MM.1S (cell line): ENCODE data around the gene TRIM8.

Experiments used
- DNase-seq: peaks from one replicate; pipeline ENCODE4 v3.0.0-alpha.2; 2015
- H2AFZ ChIP-seq: fragments of 300-600 bp; sonication (generic); 2 replicates; pipeline ENCODE4 v1.6.0; 2016; ENCODE audit warnings: antibody characterized with exemption, low read length
- H3F3A ChIP-seq: fragments of 300-600 bp; sonication (generic); 2 replicates; pipeline ENCODE4 v1.6.1; 2016; ENCODE audit warnings: mild to moderate bottlenecking, antibody characterized with exemption, low read length, moderate library complexity, mixed read lengths; ENCODE audit not compliant: insufficient read depth
- H3K27ac ChIP-seq: fragments of 300-600 bp; sonication (generic); 2 replicates; pipeline ENCODE4 v1.5.1; 2016; ENCODE audit warnings: mild to moderate bottlenecking, low read length
- H3K27me3 ChIP-seq: fragments of 300-600 bp; sonication (generic); replicated peaks from 2 replicates; pipeline ENCODE4 v1.6.0; 2016; ENCODE audit warnings: low read length; ENCODE audit not compliant: insufficient read depth
- H3K36me3 ChIP-seq: fragments of 300-600 bp; sonication (generic); replicated peaks from 2 replicates; pipeline ENCODE4 v1.6.1; 2016; ENCODE audit warnings: mild to moderate bottlenecking, low read length, mixed read lengths; ENCODE audit not compliant: insufficient read depth
- H3K4me1 ChIP-seq: fragments of 300-600 bp; sonication (generic); 2 replicates; pipeline ENCODE4 v1.6.1; 2016; ENCODE audit warnings: low read length, mixed read lengths
- H3K4me2 ChIP-seq: fragments of 300-600 bp; sonication (generic); 2 replicates; pipeline ENCODE4 v1.6.0; 2016; ENCODE audit warnings: low read depth, low read length
- H3K4me3 ChIP-seq: fragments of 300-600 bp; sonication (generic); 2 replicates; pipeline ENCODE4 v1.5.1; 2016; ENCODE audit warnings: low read length, mixed read lengths
- H3K79me2 ChIP-seq: fragments of 300-600 bp; sonication (generic); 2 replicates; pipeline ENCODE4 v1.6.1; 2016; ENCODE audit warnings: mixed run types, low read length, mixed read lengths
- H3K9ac ChIP-seq: fragments of 300-600 bp; sonication (generic); 2 replicates; pipeline ENCODE4 v1.6.1; 2016; ENCODE audit warnings: low read length, mixed read lengths
- H3K9me2 ChIP-seq: fragments of 300-600 bp; sonication (generic); replicated peaks from 2 replicates; pipeline ENCODE4 v1.6.1; 2016; ENCODE audit warnings: mild to moderate bottlenecking, low read length, mixed read lengths; ENCODE audit not compliant: insufficient read depth
- H3K9me3 ChIP-seq: fragments of 300-600 bp; sonication (generic); replicated peaks from 2 replicates; pipeline ENCODE4 v1.6.1; 2016; ENCODE audit warnings: mild to moderate bottlenecking, low read length, mixed read lengths; ENCODE audit not compliant: insufficient read depth
- H4K20me1 ChIP-seq: fragments of 300-600 bp; sonication (generic); 2 replicates; pipeline ENCODE4 v1.6.1; 2016; ENCODE audit warnings: mild to moderate bottlenecking, low read length, moderate library complexity, mixed read lengths; ENCODE audit not compliant: insufficient read depth
- EZH2 ChIP-seq: fragments of 300-600 bp; sonication (generic); optimal IDR thresholded peaks from 2 replicates; pipeline ENCODE3; 2017; ENCODE audit warnings: low read depth, mild to moderate bottlenecking, antibody characterized with exemption, low read length, mixed read lengths
- EZH2phosphoT487 ChIP-seq: fragments of 300-600 bp; sonication (generic); IDR thresholded peaks from 2 replicates; pipeline ENCODE4 v1.6.1; 2018; ENCODE audit warnings: antibody characterized with exemption, low read length
- TF ChIP-seq, protein P1 (sequence below): fragments of 300-600 bp; sonication (generic); IDR thresholded peaks from 2 replicates; pipeline ENCODE4 v1.5.1; 2016; ENCODE audit warnings: antibody characterized with exemption, low read length, mixed read lengths

TRIM8 gene

DNA sequence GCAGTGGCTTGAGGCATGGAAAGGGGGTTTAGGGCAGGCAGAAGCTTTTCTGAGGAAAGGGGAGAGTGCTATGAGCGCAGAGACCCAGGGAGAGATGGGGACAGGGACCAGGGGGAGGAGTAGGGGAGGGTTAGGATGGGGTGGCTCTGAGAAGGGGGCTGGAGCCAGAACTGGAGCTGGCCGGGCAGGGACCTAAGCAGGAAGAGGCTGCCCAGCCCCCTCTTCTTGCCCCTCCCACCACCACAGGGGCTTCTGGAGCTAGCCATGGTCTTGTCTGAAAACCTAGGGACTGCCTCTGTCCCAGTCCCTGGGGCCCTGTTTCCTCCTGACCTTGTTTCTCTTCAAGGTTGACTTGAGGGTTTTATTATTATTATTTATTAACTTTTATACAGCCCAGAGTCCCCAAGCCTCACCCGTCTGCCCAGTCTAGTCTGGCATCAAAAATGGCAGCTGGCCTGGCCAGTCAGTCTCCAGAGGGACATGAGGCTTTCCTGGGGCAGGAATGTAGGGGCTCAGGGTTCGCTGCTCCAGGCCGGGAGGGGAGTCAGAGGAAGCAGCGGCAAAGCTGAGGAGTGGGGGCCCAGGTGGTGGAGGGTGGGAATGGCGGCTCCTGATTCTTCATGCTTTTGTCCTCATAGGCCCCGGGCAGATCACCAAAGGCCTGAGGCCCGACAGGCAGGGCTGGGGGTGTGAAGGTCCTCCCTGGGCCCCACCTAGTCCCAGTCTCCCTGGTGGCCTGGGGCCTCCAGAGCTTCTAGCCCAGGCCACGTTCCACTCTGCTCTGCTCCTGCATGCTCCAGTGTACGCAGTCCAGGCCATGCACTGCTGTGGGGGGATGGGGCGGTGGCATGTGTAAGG, 5.7 kb downstream of the TRIM8 start:
- Histone ChIP-seq H3K4me1 (peaks cover 57% of the 10 kb centered on the region), H3K9me2 (no peaks in the 10 kb centered on the region), H3K9me3 (no peaks in the 10 kb centered on the region), H3K27ac (no peak overlapping the region), H3K4me2 (no peak overlapping the region), H3K27me3 (no peaks in the 10 kb centered on the region), H3K9ac (no peak overlapping the region), H3F3A (peaks cover 18% of the 10 kb centered on the region), H3K36me3 (no peaks in the 10 kb centered on the region), H3K4me3 (no peak overlapping the region), H3K79me2 (peaks cover 99% of the 10 kb centered on the region), H4K20me1 (peaks cover 35% of the 10 kb centered on the region), H2AFZ (no peak overlapping the region)
- TF ChIP-seq EZH2 (no peak), EZH2phosphoT487 (no peak)
- TF ChIP-seq, protein P1, sequence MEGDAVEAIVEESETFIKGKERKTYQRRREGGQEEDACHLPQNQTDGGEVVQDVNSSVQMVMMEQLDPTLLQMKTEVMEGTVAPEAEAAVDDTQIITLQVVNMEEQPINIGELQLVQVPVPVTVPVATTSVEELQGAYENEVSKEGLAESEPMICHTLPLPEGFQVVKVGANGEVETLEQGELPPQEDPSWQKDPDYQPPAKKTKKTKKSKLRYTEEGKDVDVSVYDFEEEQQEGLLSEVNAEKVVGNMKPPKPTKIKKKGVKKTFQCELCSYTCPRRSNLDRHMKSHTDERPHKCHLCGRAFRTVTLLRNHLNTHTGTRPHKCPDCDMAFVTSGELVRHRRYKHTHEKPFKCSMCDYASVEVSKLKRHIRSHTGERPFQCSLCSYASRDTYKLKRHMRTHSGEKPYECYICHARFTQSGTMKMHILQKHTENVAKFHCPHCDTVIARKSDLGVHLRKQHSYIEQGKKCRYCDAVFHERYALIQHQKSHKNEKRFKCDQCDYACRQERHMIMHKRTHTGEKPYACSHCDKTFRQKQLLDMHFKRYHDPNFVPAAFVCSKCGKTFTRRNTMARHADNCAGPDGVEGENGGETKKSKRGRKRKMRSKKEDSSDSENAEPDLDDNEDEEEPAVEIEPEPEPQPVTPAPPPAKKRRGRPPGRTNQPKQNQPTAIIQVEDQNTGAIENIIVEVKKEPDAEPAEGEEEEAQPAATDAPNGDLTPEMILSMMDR, result no peak
- no peak for DNase-seq

- Histone ChIP-seq H3F3A (peaks cover 10% of the 10 kb centered on the region), H4K20me1 (peaks cover 35% of the 10 kb centered on the region), H2AFZ (no peak overlapping the region), H3K4me3 (no peak overlapping the region), H3K36me3 (no peaks in the 10 kb centered on the region), H3K4me2 (peak overlapping the region; percentile 10; the same call in 1 of the 2 replicates), H3K9me3 (no peaks in the 10 kb centered on the region), H3K27ac (peak overlapping the region; percentile 66; the same call in 1 of the 2 replicates), H3K4me1 (peaks cover 57% of the 10 kb centered on the region), H3K79me2 (peaks cover 99% of the 10 kb centered on the region), H3K9me2 (no peaks in the 10 kb centered on the region), H3K27me3 (no peaks in the 10 kb centered on the region), H3K9ac (no peak overlapping the region)
- TF ChIP-seq, protein P1, result no peak
- no peak for TF ChIP-seq EZH2phosphoT487
- no peak for TF ChIP-seq EZH2
- peak; percentile 1 for DNase-seq
Measured at GRCh38 chr10:102650655-102651454, 6.6 kb downstream of the TRIM8 start.

DNA sequence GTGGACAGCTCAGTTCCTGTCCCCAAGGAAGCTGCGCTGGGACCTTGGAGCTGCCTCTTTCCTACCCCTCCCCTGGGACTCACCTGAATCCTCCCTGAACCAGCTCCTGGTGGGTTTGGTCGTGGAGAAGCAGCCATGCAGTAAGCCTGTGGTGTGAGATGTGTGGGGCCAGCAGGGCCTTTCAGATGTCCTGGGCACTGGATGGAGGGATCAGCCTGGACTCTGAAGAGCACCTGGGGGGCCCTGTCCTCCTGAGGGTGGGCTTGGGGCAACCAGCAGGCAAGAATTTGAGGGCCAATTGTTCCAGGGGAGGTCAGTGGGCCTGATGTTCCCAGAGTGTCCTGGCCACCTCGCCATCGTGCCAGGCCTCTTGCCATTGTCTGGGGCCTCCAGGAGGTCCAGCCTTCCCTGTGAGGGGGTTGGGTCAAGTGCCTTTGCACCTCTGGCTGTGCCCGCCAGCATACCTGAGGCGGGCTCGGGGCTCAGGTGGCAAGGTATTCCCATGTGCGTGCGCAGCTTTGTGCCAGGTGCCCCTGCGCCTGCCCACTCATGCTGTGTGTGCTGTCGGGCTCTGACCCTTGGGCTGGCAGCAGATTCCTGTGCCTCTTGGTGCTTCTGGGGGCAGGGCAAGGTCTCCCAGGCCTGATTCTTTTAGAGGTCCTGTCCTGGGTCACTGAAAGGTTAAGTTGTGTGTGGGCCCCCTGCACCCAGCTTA, 7.3 kb downstream of the TRIM8 start:
- peak overlapping the region; percentile 10; the same call in 1 of the 2 replicates for H3K4me2 ChIP-seq
- H3K4me1 ChIP-seq, result peaks cover 55% of the 10 kb centered on the region
- peak; percentile 3 for DNase-seq
- H3K27ac ChIP-seq, result peak overlapping the region; percentile 66; the same call in 1 of the 2 replicates
- no peak overlapping the region for H3K9ac ChIP-seq
- H3K27me3 ChIP-seq, result no peaks in the 10 kb centered on the region
- H3K9me3 ChIP-seq, result no peaks in the 10 kb centered on the region
- H3K9me2 ChIP-seq, result no peaks in the 10 kb centered on the region
- no peaks in the 10 kb centered on the region for H3K36me3 ChIP-seq
- TF ChIP-seq, protein P1, result no peak
- no peak for TF ChIP-seq EZH2phosphoT487
- no peak for TF ChIP-seq EZH2
- H4K20me1 ChIP-seq, result peaks cover 35% of the 10 kb centered on the region
- H2AFZ ChIP-seq, result no peak overlapping the region
- no peak overlapping the region for H3K4me3 ChIP-seq
- peaks cover 99% of the 10 kb centered on the region for H3K79me2 ChIP-seq
- H3F3A ChIP-seq, result peaks cover 6% of the 10 kb centered on the region; the same call in 1 of the 2 replicates
